Measurements from ENCODE around the gene BEND3. TPM values are rescaled to one million over a fixed set of nuclear protein-coding genes. Genes with fewer than 3 reads are reported as not detected.

The BEND3 gene
- total and polyA plus RNA-seq, 9 of the 15 experiments (the other 6 are each of a cell fraction or from before 2014, with no cell fraction given) = 0.64 to 8.4 (median 3.3) TPM

DNA sequence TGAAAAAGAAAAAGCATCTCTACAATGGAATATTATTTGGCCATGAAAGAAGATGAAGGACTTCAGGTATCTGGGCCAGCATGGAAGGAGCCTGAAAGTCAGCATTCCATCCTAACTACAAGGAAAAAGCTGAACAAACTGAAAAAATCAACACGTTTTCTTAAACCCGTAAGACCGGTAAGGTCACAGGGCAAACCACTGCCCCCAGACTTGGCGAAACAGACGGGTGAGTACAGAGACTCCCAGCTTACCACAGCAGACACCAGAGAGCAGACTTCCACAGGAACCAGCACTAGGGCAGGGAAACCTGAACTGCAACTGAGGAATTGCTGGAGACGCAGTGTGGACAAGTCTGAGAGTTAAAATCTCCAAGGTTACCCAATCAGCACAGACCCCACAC is 31.4 kb downstream of the BEND3 start (continued):
- TF ChIP-seq CEBPG (CRISPR knock-in tag; IDR thresholded peaks at IDR 0.05) (no peak), CEBPG (tag; conservative IDR thresholded peaks at IDR 0.05 in 1 of 2, IDR thresholded peaks at IDR 0.05 in 1 of 2) (no peak), ZNF551 (CRISPR knock-in tag; IDR thresholded peaks at IDR 0.05) (no peak), ZZZ3 (IDR thresholded peaks at IDR 0.05) (no peak), SREBF1 (IDR thresholded peaks at IDR 0.05; ENCODE audit: borderline replicate concordance, low read depth, low read length) (no peak)
- TF ChIP-seq, protein P1, sequence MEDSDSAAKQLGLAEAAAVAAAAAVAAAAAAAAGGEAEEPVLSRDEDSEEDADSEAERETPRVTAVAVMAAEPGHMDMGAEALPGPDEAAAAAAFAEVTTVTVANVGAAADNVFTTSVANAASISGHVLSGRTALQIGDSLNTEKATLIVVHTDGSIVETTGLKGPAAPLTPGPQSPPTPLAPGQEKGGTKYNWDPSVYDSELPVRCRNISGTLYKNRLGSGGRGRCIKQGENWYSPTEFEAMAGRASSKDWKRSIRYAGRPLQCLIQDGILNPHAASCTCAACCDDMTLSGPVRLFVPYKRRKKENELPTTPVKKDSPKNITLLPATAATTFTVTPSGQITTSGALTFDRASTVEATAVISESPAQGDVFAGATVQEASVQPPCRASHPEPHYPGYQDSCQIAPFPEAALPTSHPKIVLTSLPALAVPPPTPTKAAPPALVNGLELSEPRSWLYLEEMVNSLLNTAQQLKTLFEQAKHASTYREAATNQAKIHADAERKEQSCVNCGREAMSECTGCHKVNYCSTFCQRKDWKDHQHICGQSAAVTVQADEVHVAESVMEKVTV (CRISPR knock-in tag; IDR thresholded peaks at IDR 0.05) = no peak

DNA sequence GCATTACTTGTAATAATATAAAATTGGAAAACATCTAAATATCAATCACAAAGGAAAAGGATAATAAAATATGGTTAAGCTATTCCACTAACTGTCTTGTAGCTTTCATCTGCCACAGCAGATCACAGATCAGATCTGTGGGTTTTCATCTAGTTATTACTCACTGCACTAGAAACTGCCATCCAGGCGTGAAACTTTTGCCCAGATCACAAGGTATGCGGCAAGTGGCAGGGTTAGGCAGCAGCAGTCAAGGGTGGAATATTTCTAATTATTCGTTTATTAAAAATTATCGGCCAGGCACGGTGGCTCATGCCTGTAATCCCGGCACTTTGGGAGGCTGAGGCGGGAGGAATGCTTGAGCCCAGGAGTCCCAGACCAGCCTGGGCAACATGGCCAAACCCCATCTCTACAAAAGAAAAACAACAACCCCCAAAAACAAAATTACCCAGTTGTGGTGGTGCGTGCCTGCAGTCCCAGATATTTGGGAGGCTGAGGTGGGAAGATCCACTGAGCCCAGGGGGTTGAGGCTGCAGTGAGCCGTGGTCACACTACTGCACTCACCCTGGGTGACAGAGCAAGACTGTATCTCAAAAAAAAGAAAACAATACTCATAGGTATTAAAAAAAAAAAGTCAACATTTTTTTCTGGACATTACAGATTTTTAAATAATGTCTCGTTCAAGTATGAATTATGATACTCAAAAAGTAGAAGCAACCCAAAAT is 32.1 kb downstream of the BEND3 start:
- intact Hi-C loops (cut with micrococcal nuclease) = no loop called here
- no peak for DNase-seq (ENCODE audit: extremely low read depth in 1 of 4, low spot score in 3 of 4)
- H3K4me2 ChIP-seq (ENCODE audit: insufficient read depth, low read length) = no peak overlapping the region
- H3K9me3 ChIP-seq (replicated peaks; ENCODE audit: control insufficient read depth, insufficient read depth, low read depth, low read length) = 0 out of 2 replicates have a peak, but pooled peaks cover 2% of the 10 kb centered on the region
- no peak overlapping the region for H2AFZ ChIP-seq (ENCODE audit: low read depth, low read length)
- TF ChIP-seq NFXL1 (CRISPR knock-in tag; IDR thresholded peaks at IDR 0.05) = no peak
- TF ChIP-seq NFRKB (IDR thresholded peaks at IDR 0.05; ENCODE audit: low read depth) = no peak
- H3K27me3 ChIP-seq (ENCODE audit: control insufficient read depth in 2 of 2, insufficient read depth in 2 of 2, low read length in 2 of 2) = no peaks in the 10 kb centered on the region
- BruUV-seq (replicated peaks) = no TSS peak
- no peak overlapping the region for H3K4me3 ChIP-seq
- no peaks in the 10 kb centered on the region for H3K79me2 ChIP-seq (ENCODE audit: control insufficient read depth, insufficient read depth, low read length)
- no peaks in the 10 kb centered on the region for H3K9me1 ChIP-seq (ENCODE audit: control insufficient read depth, insufficient read depth, low read length)
- ATAC-seq = no peak
- CTCF ChIA-PET (ENCODE audit: low intra/inter-chr PET ratio) = no interaction called here
- in situ Hi-C loops (cut with MboI) = no loop called here
- WGBS (ENCODE audit: insufficient coverage, low coverage, missing lambda C conversion rate) = 78% methylated on average over 10 of the region's 10 CpGs
- no peak overlapping the region for H3K9ac ChIP-seq (ENCODE audit: insufficient read depth in 1 of 2, low read depth in 2 of 2, low read length in 2 of 2)
- 0 out of 3 replicates have a peak, but pooled peaks cover 5% of the 10 kb centered on the region for H3K36me3 ChIP-seq (ENCODE audit: control insufficient read depth, insufficient read depth, low read length)
- H4K20me1 ChIP-seq (replicated peaks; ENCODE audit: control insufficient read depth, insufficient read depth, low read length) = no peaks in the 10 kb centered on the region
- H3K27ac ChIP-seq (ENCODE audit: extremely low read depth, low read depth, low read length) = no peak overlapping the region
- FAIRE-seq = no peak
- H3K4me1 ChIP-seq (replicated peaks in 1 of 2; ENCODE audit: control insufficient read depth in 2 of 2, insufficient read depth in 2 of 2, low read length in 2 of 2) = peaks cover 0 to 3% of the 10 kb centered on the region in 2 experiments; a peak in 2 of 5 replicates
- POLR2A ChIA-PET = interaction anchor here (0.6 kb wide), 1 partner anchor 769 kb away, joined by 4 read pairs; no protein-coding TSS in a partner anchor
